Ascending aorta (tissue), 2 donors: ENCODE results near the gene CEP104. TPM values are rescaled to one million over a fixed set of nuclear protein-coding genes. Genes with fewer than 3 reads are reported as not detected.

Experiments used
- DNase-seq, 2 donors: peaks; one replicate each; pipeline ENCODE4 v3.0.0-alpha.2; 2019; ENCODE audit warnings: low spot score in 2 of 2
- H3K27ac ChIP-seq, 2 donors: fragments of 200-600 bp; sonication (generic); one replicate each; pipeline ENCODE4 v1.5.1; 2016 to 2017; ENCODE audit warnings: mild to moderate bottlenecking in 1 of 2
- H3K27me3 ChIP-seq: fragments of 200-600 bp; sonication (generic); one replicate; pipeline ENCODE4 v1.5.1; 2017
- H3K36me3 ChIP-seq, 2 donors: fragments of 200-600 bp; sonication (generic); one replicate each; pipeline ENCODE4 v1.5.1; 2016
- H3K4me1 ChIP-seq, 2 donors: fragments of 200-600 bp; sonication (generic); one replicate each; pipeline ENCODE4 v1.5.1; 2016 to 2017; ENCODE audit warnings: mild to moderate bottlenecking in 1 of 2
- H3K4me3 ChIP-seq, 2 donors: fragments of 200-600 bp; sonication (generic); one replicate each; pipeline ENCODE4 v1.5.1; 2016 to 2017; ENCODE audit warnings: mild to moderate bottlenecking in 1 of 2
- H3K9me3 ChIP-seq, 2 donors: fragments of 200-600 bp; sonication (generic); one replicate each; pipeline ENCODE4 v1.5.1; 2016
- intact Hi-C: fragments of 100-400 bp; cut with DNase I; formaldehyde crosslinking; loops from one replicate; pipeline ENCODE4 v1.15.1; 2023
- total RNA-seq: library from RNA; depleted of rRNA; stranded (reverse); fragments of >200 nt; gene quantifications from one replicate; pipeline ENCODE4 v1.1.0, GENCODE V29; 2016
- TF ChIP-seq, protein P1 (sequence below), 3 experiments: fragments of 200-600 bp in 2 of 3; fragments of 450-650 bp in 1 of 3; sonication (generic) in 2 of 3; IDR thresholded peaks; one replicate each; pipeline ENCODE4 v1.5.1; 2016 to 2019; ENCODE audit warnings: antibody characterized with exemption in 3 of 3, mild to moderate bottlenecking in 1 of 3, moderate library complexity in 1 of 3

CEP104 gene
- total RNA-seq, 1 donor from 2014 or later, result 93.6 TPM

DNA sequence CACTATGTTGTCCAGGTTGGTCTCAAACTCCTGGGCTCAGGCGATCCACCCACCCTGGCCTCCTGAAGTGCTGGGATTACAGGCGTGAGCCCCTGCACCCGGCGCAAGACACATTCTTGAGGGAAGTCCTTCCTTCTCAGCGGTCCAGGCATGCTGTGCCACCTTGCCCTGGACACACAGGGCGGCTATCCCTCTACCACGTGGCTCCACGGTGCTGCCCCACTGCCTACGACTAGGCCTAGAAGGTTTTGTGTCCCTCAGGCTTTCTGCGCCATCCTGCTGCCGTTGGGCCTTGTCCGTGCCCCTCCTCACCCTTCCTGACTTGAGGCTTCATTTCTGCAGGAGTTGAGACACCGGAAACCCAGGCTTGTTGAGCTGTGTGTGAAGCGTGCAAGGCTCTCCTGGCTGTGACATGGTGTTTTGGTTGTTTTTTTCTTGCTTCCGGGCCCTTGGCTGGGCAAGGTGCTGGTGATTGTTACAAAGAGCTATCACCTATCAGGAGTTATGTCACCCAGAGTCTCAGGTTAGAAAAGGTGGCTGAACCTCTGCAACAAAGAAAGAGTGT lies 29.2 kb upstream of the CEP104 start:
- no peak overlapping the region for H3K4me3 ChIP-seq
- peaks cover 44 to 77% of the 10 kb centered on the region in 2 donors for H3K36me3 ChIP-seq
- no peak overlapping the region for H3K27ac ChIP-seq
- TF ChIP-seq, protein P1, sequence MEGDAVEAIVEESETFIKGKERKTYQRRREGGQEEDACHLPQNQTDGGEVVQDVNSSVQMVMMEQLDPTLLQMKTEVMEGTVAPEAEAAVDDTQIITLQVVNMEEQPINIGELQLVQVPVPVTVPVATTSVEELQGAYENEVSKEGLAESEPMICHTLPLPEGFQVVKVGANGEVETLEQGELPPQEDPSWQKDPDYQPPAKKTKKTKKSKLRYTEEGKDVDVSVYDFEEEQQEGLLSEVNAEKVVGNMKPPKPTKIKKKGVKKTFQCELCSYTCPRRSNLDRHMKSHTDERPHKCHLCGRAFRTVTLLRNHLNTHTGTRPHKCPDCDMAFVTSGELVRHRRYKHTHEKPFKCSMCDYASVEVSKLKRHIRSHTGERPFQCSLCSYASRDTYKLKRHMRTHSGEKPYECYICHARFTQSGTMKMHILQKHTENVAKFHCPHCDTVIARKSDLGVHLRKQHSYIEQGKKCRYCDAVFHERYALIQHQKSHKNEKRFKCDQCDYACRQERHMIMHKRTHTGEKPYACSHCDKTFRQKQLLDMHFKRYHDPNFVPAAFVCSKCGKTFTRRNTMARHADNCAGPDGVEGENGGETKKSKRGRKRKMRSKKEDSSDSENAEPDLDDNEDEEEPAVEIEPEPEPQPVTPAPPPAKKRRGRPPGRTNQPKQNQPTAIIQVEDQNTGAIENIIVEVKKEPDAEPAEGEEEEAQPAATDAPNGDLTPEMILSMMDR (IDR thresholded peaks at IDR 0.05), result no peak
- DNase-seq, result no peak
- no peaks in the 10 kb centered on the region for H3K4me1 ChIP-seq
- intact Hi-C loops, result no loop called here
- no peaks in the 10 kb centered on the region for H3K9me3 ChIP-seq
- no peaks in the 10 kb centered on the region for H3K27me3 ChIP-seq

DNA sequence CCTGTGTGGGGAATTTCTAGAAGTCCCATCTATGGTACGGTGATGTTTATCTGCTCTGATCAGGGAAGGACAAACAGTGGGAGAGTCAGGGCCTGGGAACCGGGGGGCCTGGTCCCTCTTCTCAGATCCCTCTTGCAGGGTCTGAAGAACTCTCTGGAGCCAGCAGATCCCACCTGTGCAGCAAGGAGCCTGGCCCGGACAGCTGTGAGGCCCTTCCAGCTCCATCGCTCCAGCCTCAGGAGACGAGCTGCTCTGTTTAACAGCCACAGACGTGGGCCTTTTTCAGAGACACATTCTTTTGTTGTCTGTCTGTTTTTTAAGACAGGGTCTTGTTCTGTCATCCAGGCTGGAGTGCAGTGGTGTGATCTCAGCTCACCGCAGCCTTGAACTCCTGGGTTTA lies 28.6 kb upstream of the CEP104 start:
- peaks cover 44 to 79% of the 10 kb centered on the region in 2 donors for H3K36me3 ChIP-seq
- H3K9me3 ChIP-seq, result no peaks in the 10 kb centered on the region
- TF ChIP-seq, protein P1 (IDR thresholded peaks at IDR 0.05), result no peak
- H3K4me3 ChIP-seq, result no peak overlapping the region
- intact Hi-C loops, result no loop called here
- no peak for DNase-seq
- no peaks in the 10 kb centered on the region for H3K4me1 ChIP-seq
- no peak overlapping the region for H3K27ac ChIP-seq
- H3K27me3 ChIP-seq, result no peaks in the 10 kb centered on the region

- no peak for DNase-seq
Observed at GRCh38 chr1:3884966-3885365, 28.0 kb upstream of the CEP104 start.

GRCh38 chr1:3883194-3883925 lies 26.3 kb upstream of the CEP104 start:
- Histone ChIP-seq H3K4me1 (no peaks in the 10 kb centered on the region), H3K27me3 (no peaks in the 10 kb centered on the region), H3K27ac (no peak overlapping the region), H3K36me3 (peaks cover 32 to 79% of the 10 kb centered on the region in 2 donors), H3K4me3 (no peak overlapping the region), H3K9me3 (peaks cover 0 to 9% of the 10 kb centered on the region in 2 donors)
- intact Hi-C loops, result no loop called here
- DNase-seq, result no peak
- TF ChIP-seq, protein P1 (IDR thresholded peaks at IDR 0.05), result no peak

More at GRCh38 chr1:3884966-3885365, 28.0 kb upstream of the CEP104 start:
- no peaks in the 10 kb centered on the region for H3K27me3 ChIP-seq
- intact Hi-C loops, result no loop called here
- TF ChIP-seq, protein P1 (IDR thresholded peaks at IDR 0.05), result no peak
- no peak overlapping the region for H3K4me3 ChIP-seq
- no peaks in the 10 kb centered on the region for H3K4me1 ChIP-seq
- no peak overlapping the region for H3K27ac ChIP-seq
- H3K9me3 ChIP-seq, result no peaks in the 10 kb centered on the region
- peaks cover 37 to 79% of the 10 kb centered on the region in 2 donors for H3K36me3 ChIP-seq

DNA sequence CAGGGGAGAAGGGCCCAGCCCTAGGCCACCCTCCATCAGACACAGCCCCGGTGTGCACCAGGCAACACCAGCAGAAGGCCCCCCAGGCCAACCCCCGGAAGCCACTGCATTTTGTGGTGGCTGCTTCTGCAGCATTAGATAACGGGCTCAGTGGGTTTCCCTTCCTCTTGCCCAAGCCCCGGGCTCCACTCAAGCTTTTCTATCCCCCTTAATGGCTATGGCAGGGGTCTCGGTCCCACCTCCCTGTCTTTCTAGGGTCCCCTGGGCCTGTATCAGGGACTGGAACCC lies 24.1 kb upstream of the CEP104 start:
- Histone ChIP-seq H3K4me3 (no peak overlapping the region), H3K9me3 (peaks cover 0 to 9% of the 10 kb centered on the region in 2 donors), H3K4me1 (no peaks in the 10 kb centered on the region), H3K36me3 (peaks cover 26 to 72% of the 10 kb centered on the region in 2 donors), H3K27ac (no peak overlapping the region), H3K27me3 (no peaks in the 10 kb centered on the region)
- TF ChIP-seq, protein P1 (IDR thresholded peaks at IDR 0.05), result no peak
- no peak for DNase-seq
- intact Hi-C loops, result no loop called here
